WTC11 (cell line): ENCODE measurements around the gene BRPF1. TPM values are rescaled to one million over a fixed set of nuclear protein-coding genes. Genes with fewer than 3 reads are reported as not detected.
A peak's percentile ranks its signal among the peaks of the same experiment; 100 is the strongest.

ENCODE experiments used
- ATAC-seq: fragments of 200-7000 bp; cut with Tn5 transposase; 2 replicates; pipeline ENCODE4 v1.10.0; 2021; ENCODE audit warnings: mild to moderate bottlenecking, moderate library complexity
- CTCF ChIA-PET: fragments of 300-600 bp; sonication (Branson Sonifier 250); formaldehyde crosslinking; loops from one replicate; lab custom pipeline; 2021; ENCODE audit warnings: antibody characterized with exemption; lab: Charles Lee
- POLR2A ChIA-PET: fragments of 350-600 bp; sonication (Branson Sonifier 250); formaldehyde crosslinking; loops from one replicate; lab custom pipeline; 2021; ENCODE audit warnings: antibody characterized with exemption; lab: Charles Lee
- DNase-seq: peaks from one replicate; pipeline ENCODE4 v3.0.0; 2021; ENCODE audit warnings: low spot score
- H3K27ac Mint-ChIP-seq: 2 replicates; pipeline ENCODE4 v1.8.0; 2021; ENCODE audit warnings: mixed read lengths
- H3K27me3 Mint-ChIP-seq: 2 replicates; pipeline ENCODE4 v1.8.0; 2021; ENCODE audit warnings: low read depth, mild to moderate bottlenecking, moderate library complexity, mixed read lengths
- H3K36me3 Mint-ChIP-seq: 2 replicates; pipeline ENCODE4 v1.8.0; 2021; ENCODE audit warnings: mixed read lengths
- H3K4me1 Mint-ChIP-seq: 2 replicates; pipeline ENCODE4 v1.8.0; 2022; ENCODE audit warnings: mixed read lengths
- H3K4me3 Mint-ChIP-seq: 2 replicates; pipeline ENCODE4 v1.8.0; 2021; ENCODE audit warnings: mild to moderate bottlenecking, moderate library complexity, mixed read lengths
- H3K9me3 Mint-ChIP-seq: 2 replicates; pipeline ENCODE4 v1.8.0; 2021; ENCODE audit warnings: mixed read lengths
- AFF4 ChIP-seq: sonication (generic); formaldehyde crosslinking; IDR thresholded peaks from 2 replicates; pipeline ENCODE4 v1.8.1; 2023; ENCODE audit warnings: mild to moderate bottlenecking, missing genetic modification reagents, borderline replicate concordance
- ATF1 ChIP-seq: sonication (generic); formaldehyde crosslinking; IDR thresholded peaks from 2 replicates; pipeline ENCODE4 v1.8.1; 2023; ENCODE audit warnings: mild to moderate bottlenecking, moderate library complexity, missing genetic modification reagents
- ATF2 ChIP-seq: sonication (generic); formaldehyde crosslinking; IDR thresholded peaks from 2 replicates; pipeline ENCODE4 v1.8.1; 2022; ENCODE audit warnings: low read depth, missing genetic modification reagents, borderline replicate concordance
- CREB1 ChIP-seq: sonication (generic); formaldehyde crosslinking; IDR thresholded peaks from 2 replicates; pipeline ENCODE4 v1.8.0; 2023; ENCODE audit warnings: mild to moderate bottlenecking, missing genetic modification reagents
- ESRRA ChIP-seq: sonication (generic); formaldehyde crosslinking; IDR thresholded peaks from 2 replicates; pipeline ENCODE4 v1.8.1; 2022; ENCODE audit warnings: mild to moderate bottlenecking, missing genetic modification reagents, borderline replicate concordance
- FOXK1 ChIP-seq: sonication (generic); formaldehyde crosslinking; IDR thresholded peaks from 2 replicates; pipeline ENCODE4 v1.8.0; 2022; ENCODE audit warnings: mild to moderate bottlenecking, moderate library complexity, missing genetic modification reagents
- HMGA2 ChIP-seq: fragments of 250-450 bp; sonication (Bioruptor Pico); IDR thresholded peaks from 2 replicates; pipeline ENCODE4 v1.4.0; 2021; ENCODE audit warnings: mild to moderate bottlenecking, moderate library complexity
- KAT7 ChIP-seq: sonication (generic); formaldehyde crosslinking; IDR thresholded peaks from 2 replicates; pipeline ENCODE4 v1.8.1; 2023; ENCODE audit warnings: missing genetic modification reagents, mild to moderate bottlenecking, borderline replicate concordance
- MAX ChIP-seq: sonication (generic); formaldehyde crosslinking; IDR thresholded peaks from 2 replicates; pipeline ENCODE4 v1.8.0; 2022; ENCODE audit warnings: mild to moderate bottlenecking, missing genetic modification reagents
- NR2C2 ChIP-seq: sonication (generic); formaldehyde crosslinking; IDR thresholded peaks from 2 replicates; pipeline ENCODE4 v1.8.0; 2022; ENCODE audit warnings: mild to moderate bottlenecking, missing genetic modification reagents
- NR3C1 ChIP-seq: sonication (generic); formaldehyde crosslinking; conservative IDR thresholded peaks from 2 replicates; pipeline ENCODE4 v1.8.1; 2023; ENCODE audit warnings: low read depth, mild to moderate bottlenecking, missing genetic modification reagents
- OVOL2 ChIP-seq: fragments of 250-450 bp; sonication (Bioruptor Pico); IDR thresholded peaks from 2 replicates; pipeline ENCODE4 v1.9.0; 2021; ENCODE audit warnings: mild to moderate bottlenecking, borderline replicate concordance
- RELA ChIP-seq: sonication (generic); formaldehyde crosslinking; IDR thresholded peaks from 2 replicates; pipeline ENCODE4 v1.8.1; 2022; ENCODE audit warnings: missing genetic modification reagents, mild to moderate bottlenecking, borderline replicate concordance
- SMAD3 ChIP-seq: sonication (generic); formaldehyde crosslinking; IDR thresholded peaks from 2 replicates; pipeline ENCODE4 v1.8.0; 2022; ENCODE audit warnings: missing genetic modification reagents, mild to moderate bottlenecking, borderline replicate concordance
- SMAD4 ChIP-seq: sonication (generic); formaldehyde crosslinking; IDR thresholded peaks from 2 replicates; pipeline ENCODE4 v1.8.0; 2022; ENCODE audit warnings: mild to moderate bottlenecking, missing genetic modification reagents
- TCF7 ChIP-seq: sonication (generic); formaldehyde crosslinking; IDR thresholded peaks from 2 replicates; pipeline ENCODE4 v1.8.0; 2022; ENCODE audit warnings: mild to moderate bottlenecking, low read depth, missing genetic modification reagents, moderate library complexity
- TEAD1 ChIP-seq: sonication (generic); formaldehyde crosslinking; IDR thresholded peaks from 2 replicates; pipeline ENCODE4 v1.8.0; 2022; ENCODE audit warnings: mild to moderate bottlenecking, missing genetic modification reagents
- TEAD4 ChIP-seq: sonication (generic); formaldehyde crosslinking; IDR thresholded peaks from 2 replicates; pipeline ENCODE4 v1.8.0; 2022; ENCODE audit warnings: mild to moderate bottlenecking, missing genetic modification reagents
- ZBTB21 ChIP-seq: sonication (generic); formaldehyde crosslinking; IDR thresholded peaks from 2 replicates; pipeline ENCODE4 v1.8.1; 2023; ENCODE audit warnings: mild to moderate bottlenecking, missing genetic modification reagents, borderline replicate concordance
- ZNF219 ChIP-seq: sonication (generic); formaldehyde crosslinking; IDR thresholded peaks from 2 replicates; pipeline ENCODE4 v1.8.0; 2023; ENCODE audit warnings: missing genetic modification reagents, mild to moderate bottlenecking, borderline replicate concordance
- ZNF423 ChIP-seq: fragments of 250-450 bp; sonication (Bioruptor Pico); IDR thresholded peaks from 2 replicates; pipeline ENCODE4 v2.1.2; 2022; ENCODE audit warnings: mild to moderate bottlenecking, moderate library complexity
- total RNA-seq: library from RNA; stranded (reverse); gene quantifications from 3 replicates; pipeline ENCODE4 v1.2.3, GENCODE V29; 2021
- TF ChIP-seq, protein P1 (sequence below): fragments of 250-450 bp; sonication (Bioruptor Pico); IDR thresholded peaks from 2 replicates; pipeline ENCODE4 v1.9.0; 2021; ENCODE audit warnings: moderate library complexity, mild to moderate bottlenecking, inconsistent platforms, borderline replicate concordance
- TF ChIP-seq, protein P2 (sequence below): sonication (generic); formaldehyde crosslinking; IDR thresholded peaks from 2 replicates; pipeline ENCODE4 v1.8.1; 2023; ENCODE audit warnings: mild to moderate bottlenecking, missing genetic modification reagents, moderate library complexity

BRPF1 gene
- total RNA-seq, 1 experiment from 2014 or later: 22.8 TPM

- Mint-ChIP-seq H3K9me3 (no peaks in the 10 kb centered on the region), H3K27ac (no peak overlapping the region), H3K27me3 (peaks cover 36% of the 10 kb centered on the region), H3K36me3 (no peaks in the 10 kb centered on the region)
- TF ChIP-seq, protein P1, sequence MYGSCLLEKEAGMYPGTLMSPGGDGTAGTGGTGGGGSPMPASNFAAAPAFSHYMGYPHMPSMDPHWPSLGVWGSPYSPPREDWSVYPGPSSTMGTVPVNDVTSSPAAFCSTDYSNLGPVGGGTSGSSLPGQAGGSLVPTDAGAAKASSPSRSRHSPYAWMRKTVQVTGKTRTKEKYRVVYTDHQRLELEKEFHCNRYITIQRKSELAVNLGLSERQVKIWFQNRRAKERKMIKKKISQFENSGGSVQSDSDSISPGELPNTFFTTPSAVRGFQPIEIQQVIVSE (CRISPR knock-in tag): no peak
- no peak for TF ChIP-seq ESRRA (CRISPR knock-in tag)
- no peak for TF ChIP-seq TEAD4 (CRISPR knock-in tag)
- no peak for TF ChIP-seq SMAD4 (CRISPR knock-in tag)
- TF ChIP-seq FOXK1: no peak
- TF ChIP-seq OVOL2: no peak
- TF ChIP-seq TCF7 (CRISPR knock-in tag): no peak
- TF ChIP-seq ZNF219: no peak
- no peak for TF ChIP-seq RELA
- no peak for TF ChIP-seq NR2C2 (CRISPR knock-in tag)
- TF ChIP-seq ATF2 (CRISPR knock-in tag): no peak
- TF ChIP-seq KAT7 (CRISPR knock-in tag): no peak
- TF ChIP-seq ZNF423: no peak
- TF ChIP-seq ZBTB21 (CRISPR knock-in tag): no peak
- TF ChIP-seq, all 79 proteins: peak for 0
- DNase-seq: no peak
- Mint-ChIP-seq H3K4me3 (peak overlapping the region; percentile 47), H3K4me1 (no peaks in the 10 kb centered on the region)
- ChIA-PET POLR2A (no interaction called here), CTCF (interaction anchor here (1.0 to 2.5 kb wide), 2 partner anchors 24 to 202 kb away, joined by 4 to 20 read pairs; no protein-coding TSS in a partner anchor)
- no peak for ATAC-seq
Measured at GRCh38 chr3:9703240-9703639, 28.3 kb upstream of the BRPF1 start.

- CTCF ChIA-PET: interaction anchor here (0.7 to 2.5 kb wide), 4 partner anchors 11 to 200 kb away, joined by 3 to 20 read pairs (median 4); no protein-coding TSS in a partner anchor
- no peaks in the 10 kb centered on the region for H3K9me3 Mint-ChIP-seq
- peaks cover 37% of the 10 kb centered on the region for H3K27me3 Mint-ChIP-seq
- peak within 1 kb of the TSS; percentile 73 for H3K4me3 Mint-ChIP-seq
- no peak within 1 kb of the TSS for H3K27ac Mint-ChIP-seq
- H3K4me1 Mint-ChIP-seq: no peaks in the 10 kb centered on the region
- no peaks in the 10 kb centered on the region for H3K36me3 Mint-ChIP-seq
- peak; percentile 48 for DNase-seq
- peak; percentile 12 for ATAC-seq
- TF ChIP-seq MAX (CRISPR knock-in tag): 0 out of 2 replicates have a peak, but pooled peaks have one; percentile 15
- TF ChIP-seq NR3C1 (CRISPR knock-in tag): no peak
- POLR2A ChIA-PET: no interaction called here
Measured at GRCh38 chr3:9703736-9704346, 27.7 kb upstream of the BRPF1 start, which contains the start of gene CPNE9. Gene CPNE9, plus strand, starts transcription at chr3:9703833. Its CDS starts 164 bp downstream, at chr3:9703997.

- peak; percentile 96 for ATAC-seq
- Mint-ChIP-seq H3K27ac (no peak overlapping the region), H3K27me3 (peaks cover 37% of the 10 kb centered on the region), H3K4me3 (peak overlapping the region; percentile 73), H3K9me3 (no peaks in the 10 kb centered on the region), H3K36me3 (no peaks in the 10 kb centered on the region), H3K4me1 (no peaks in the 10 kb centered on the region)
- POLR2A ChIA-PET: no interaction called here
- peak; percentile 97 for DNase-seq
- CTCF ChIA-PET: interaction anchor here (0.5 to 8.9 kb wide), 8 partner anchors 10 to 202 kb away, joined by 3 to 72 read pairs (median 4); no protein-coding TSS in a partner anchor
- TF ChIP-seq ZNF423: no peak
- TF ChIP-seq CREB1: peak; percentile 84
- TF ChIP-seq SMAD3 (CRISPR knock-in tag): peak; percentile 94
- peak; percentile 95 for TF ChIP-seq FOXK1
- peak; percentile 87; the same call in 1 of the 2 replicates for TF ChIP-seq TEAD1 (CRISPR knock-in tag)
- TF ChIP-seq AFF4 (CRISPR knock-in tag): peak; percentile 64; the same call in 1 of the 2 replicates
- TF ChIP-seq, protein P2, sequence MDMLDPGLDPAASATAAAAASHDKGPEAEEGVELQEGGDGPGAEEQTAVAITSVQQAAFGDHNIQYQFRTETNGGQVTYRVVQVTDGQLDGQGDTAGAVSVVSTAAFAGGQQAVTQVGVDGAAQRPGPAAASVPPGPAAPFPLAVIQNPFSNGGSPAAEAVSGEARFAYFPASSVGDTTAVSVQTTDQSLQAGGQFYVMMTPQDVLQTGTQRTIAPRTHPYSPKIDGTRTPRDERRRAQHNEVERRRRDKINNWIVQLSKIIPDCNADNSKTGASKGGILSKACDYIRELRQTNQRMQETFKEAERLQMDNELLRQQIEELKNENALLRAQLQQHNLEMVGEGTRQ: peak; percentile 18; the same call in 1 of the 2 replicates
- TF ChIP-seq ATF1 (CRISPR knock-in tag): peak; percentile 86
- TF ChIP-seq HMGA2 (CRISPR knock-in tag): no peak
- TF ChIP-seq RELA: peak; percentile 91; the same call in 1 of the 2 replicates
Measured at GRCh38 chr3:9704347-9705322, 26.9 kb upstream of the BRPF1 start.
